ENCODE measurements around the gene SH2D5.
"Not testable (repeated sequence)": the region's sequence is repeated elsewhere in the genome, so short reads cannot be mapped to it uniquely, and the experiment has no call there.

SH2D5 gene

GRCh38 chr1:20689645-20690056 lies 42.9 kb downstream of the SH2D5 start:
- no peak for DNase-seq

- no peak for DNase-seq
Measured at GRCh38 chr1:20686883-20687725, 45.4 kb downstream of the SH2D5 start.

- DNase-seq = peak in 1 of 2 experiments; percentile 2
Measured at GRCh38 chr1:20685741-20686140, 46.8 kb downstream of the SH2D5 start.

- no peak for DNase-seq
Measured at GRCh38 chr1:20685099-20685662, 47.3 kb downstream of the SH2D5 start.

- no peak for DNase-seq
Measured at GRCh38 chr1:20684651-20685050, 47.9 kb downstream of the SH2D5 start.

GRCh38 chr1:20684050-20684620 lies 48.4 kb downstream of the SH2D5 start:
- no peak for DNase-seq

- DNase-seq = no peak
Measured at GRCh38 chr1:20683614-20684013, 48.9 kb downstream of the SH2D5 start.

- peak; percentile 93 to 94 for DNase-seq
Measured at GRCh38 chr1:20682571-20683236, 49.8 kb downstream of the SH2D5 start.

GRCh38 chr1:20681999-20682398 lies 50.5 kb downstream of the SH2D5 start:
- no peak for DNase-seq

GRCh38 chr1:20680269-20680668 lies 52.2 kb downstream of the SH2D5 start:
- DNase-seq = no peak

GRCh38 chr1:20678599-20678998 lies 53.9 kb downstream of the SH2D5 start:
- DNase-seq = no peak

- DNase-seq = not testable (repeated sequence)
Measured at GRCh38 chr1:20673626-20674025, 58.9 kb downstream of the SH2D5 start.

GRCh38 chr1:20672265-20672632 lies 60.3 kb downstream of the SH2D5 start:
- DNase-seq = no peak

GRCh38 chr1:20670936-20671335 lies 61.6 kb downstream of the SH2D5 start:
- no peak for DNase-seq

Measured in Kasumi-1 (cell line).